ENCODE data around the gene CEP85. TPM values are rescaled to one million over a fixed set of nuclear protein-coding genes. Genes with fewer than 3 reads are reported as not detected.

Gene CEP85
- total RNA-seq, 1 experiment from 2014 or later, result 38.6 TPM

DNA sequence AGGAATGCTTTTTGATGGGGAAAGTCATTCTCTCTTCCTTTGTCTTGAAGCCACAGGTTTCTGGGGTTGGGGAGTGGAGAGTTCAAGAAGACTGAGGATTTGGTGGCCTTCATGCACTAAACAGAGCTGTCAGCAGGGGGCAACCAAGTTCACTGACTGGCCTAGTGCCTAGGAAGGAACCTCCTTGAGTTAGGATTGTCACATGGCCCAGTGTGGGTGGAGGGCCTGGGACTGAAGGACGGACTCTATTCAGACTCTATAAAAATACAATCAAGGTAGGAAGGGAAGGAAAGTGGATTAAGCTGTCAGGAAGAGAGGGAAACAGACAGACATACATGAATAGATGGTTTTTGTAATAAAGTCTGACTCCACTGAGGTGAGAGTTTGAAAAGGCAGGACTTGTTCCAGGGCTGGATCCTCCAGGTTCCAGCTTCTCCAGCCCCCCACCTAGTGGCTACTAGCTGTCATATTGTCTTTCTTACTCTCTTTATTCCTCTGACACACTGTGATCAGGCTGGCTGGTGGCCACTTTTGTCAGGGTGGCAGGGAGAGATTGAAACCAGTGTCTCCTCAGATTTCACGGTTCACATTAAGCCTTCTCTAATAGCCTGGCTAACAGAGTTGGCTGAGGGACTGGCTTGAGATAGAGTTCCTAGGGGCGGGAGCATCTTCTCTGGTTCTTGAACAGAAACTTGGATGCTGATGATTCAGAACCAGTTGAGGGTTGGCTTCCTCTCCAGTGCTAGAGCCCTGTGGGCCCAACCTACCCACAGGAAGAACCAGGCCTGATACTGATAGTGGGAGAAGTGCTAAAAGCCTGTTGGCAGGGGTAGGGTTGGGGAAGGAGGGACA is 41.8 kb downstream of the CEP85 start:
- Histone ChIP-seq H2BK5ac (ENCODE audit: insufficient read length, low read length) (no peak overlapping the region), H4K8ac (replicated peaks; ENCODE audit: insufficient read length, low read depth, low read length) (no peak overlapping the region), H2BK20ac (ENCODE audit: low read depth, low read length, poor library complexity, severe bottlenecking) (no peak overlapping the region), H3K56ac (ENCODE audit: insufficient read length, low read depth, low read length) (no peak overlapping the region), H3K27me3 (ENCODE audit: insufficient read depth, low read length) (no peaks in the 10 kb centered on the region), H3T11ph (ENCODE audit: low read length) (no peak overlapping the region), H3K23ac (ENCODE audit: insufficient read length, low read depth, low read length) (no peak overlapping the region), H4K91ac (ENCODE audit: insufficient read length, low read depth, low read length) (no peak overlapping the region), H3K4ac (ENCODE audit: low read depth, low read length) (no peak overlapping the region), H3K9me3 (ENCODE audit: control insufficient read depth, low read depth, low read length) (no peaks in the 10 kb centered on the region), H2BK120ac (ENCODE audit: low read depth, low read length, poor library complexity, severe bottlenecking) (no peak overlapping the region), H3K23me2 (ENCODE audit: insufficient read length, low read depth, low read length, poor library complexity, severe bottlenecking) (peaks cover 13% of the 10 kb centered on the region), H3K9ac (ENCODE audit: extremely low read depth, insufficient read length, low read length) (no peak overlapping the region), H3K27ac (ENCODE audit: insufficient read length, low read depth, low read length) (no peak overlapping the region), H3K4me2 (ENCODE audit: insufficient read depth, insufficient read length, low read length) (no peak overlapping the region), H4K5ac (ENCODE audit: insufficient read length, low read depth, low read length) (no peak overlapping the region), H3K79me1 (ENCODE audit: insufficient read depth, low read depth, low read length, poor library complexity, severe bottlenecking) (no peaks in the 10 kb centered on the region), H3K4me1 (ENCODE audit: insufficient read depth, low read length) (peaks cover 6% of the 10 kb centered on the region; the same call in 1 of the 2 replicates), H2AFZ (ENCODE audit: low read length) (no peak overlapping the region), H3K79me2 (ENCODE audit: insufficient read depth, low read length) (no peaks in the 10 kb centered on the region), H3K14ac (ENCODE audit: insufficient read depth, low read length) (no peak overlapping the region), H2BK15ac (ENCODE audit: low read depth, low read length) (no peak overlapping the region), H2BK12ac (ENCODE audit: insufficient read length, low read depth, low read length) (no peak overlapping the region), H3K18ac (ENCODE audit: insufficient read length, low read depth, low read length) (no peak overlapping the region), H2AK5ac (ENCODE audit: insufficient read length, low read length) (no peak overlapping the region), H4K20me1 (ENCODE audit: control insufficient read depth, insufficient read depth, insufficient read length) (no peaks in the 10 kb centered on the region)
- Mint-ChIP-seq H3K27me3 (ENCODE audit: low read depth) (no peaks in the 10 kb centered on the region; the same call in 1 of the 2 replicates), H3K4me3 (peak overlapping the region in 1 of 2 experiments; percentile 4; a peak in 1 of 5 replicates), H3K36me3 (ENCODE audit: insufficient read depth in 1 of 3, low read depth in 3 of 3) (peaks cover 51 to 73% (median 70%) of the 10 kb centered on the region in 3 experiments; a peak in 6 of 7 replicates), H3K4me1 (peaks cover 31 to 34% of the 10 kb centered on the region in 2 experiments), H3K27ac (peak overlapping the region in 2 of 3 experiments; percentile 44 to 94; a peak in 4 of 7 replicates), H3K9me3 (no peaks in the 10 kb centered on the region)
- peak; percentile 78 for TF ChIP-seq CTCF (conservative IDR thresholded peaks at IDR 0.05)
- WGBS (ENCODE audit: extremely low coverage, insufficient read length, low lambda C conversion rate), result no CpG with 5 or more reads among the region's 3 CpGs
- peak; percentile 93 for DNase-seq
